ENCODE measurements around the gene EXOC3L1. TPM values are rescaled to one million over a fixed set of nuclear protein-coding genes. Genes with fewer than 3 reads are reported as not detected.
A peak's percentile ranks its signal among the peaks of the same experiment; 100 is the strongest.

Gene EXOC3L1
- total and polyA plus RNA-seq, 2 of the 13 experiments (the other 11 are each of a cell fraction or from before 2014, with no cell fraction given) = 0.12 TPM; not detected in 1

DNA sequence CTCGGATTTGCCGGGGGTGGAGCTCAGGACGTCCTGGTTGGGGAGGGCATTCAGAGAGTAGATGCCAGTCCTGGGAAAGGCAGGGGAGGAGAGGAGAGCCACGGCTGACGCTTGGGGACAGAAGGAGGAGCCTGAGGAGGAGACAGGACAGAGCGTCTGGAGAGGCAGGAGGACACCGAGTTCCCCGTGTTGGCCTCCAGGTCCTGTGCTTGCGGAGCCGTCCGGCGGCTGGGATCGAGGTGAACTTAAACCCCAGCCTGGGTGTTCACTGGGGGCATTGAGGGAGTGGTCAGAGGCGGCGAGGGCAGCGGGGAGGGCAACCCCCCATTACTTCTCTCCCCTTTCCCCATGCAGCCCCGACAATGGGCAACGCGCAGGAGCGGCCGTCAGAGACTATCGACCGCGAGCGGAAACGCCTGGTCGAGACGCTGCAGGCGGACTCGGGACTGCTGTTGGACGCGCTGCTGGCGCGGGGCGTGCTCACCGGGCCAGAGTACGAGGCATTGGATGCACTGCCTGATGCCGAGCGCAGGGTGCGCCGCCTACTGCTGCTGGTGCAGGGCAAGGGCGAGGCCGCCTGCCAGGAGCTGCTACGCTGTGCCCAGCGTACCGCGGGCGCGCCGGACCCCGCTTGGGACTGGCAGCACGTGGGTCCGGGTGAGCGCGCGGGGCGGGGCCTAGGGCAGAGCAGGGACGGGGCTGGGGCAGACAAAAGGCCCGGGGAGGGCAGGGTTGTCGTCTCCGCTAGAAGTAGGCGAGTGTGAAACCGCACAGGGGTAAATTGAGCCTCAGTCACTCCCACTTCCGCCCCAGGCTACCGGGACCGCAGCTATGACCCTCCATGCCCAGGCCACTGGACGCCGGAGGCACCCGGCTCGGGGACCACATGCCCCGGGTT, 15.9 kb downstream of the EXOC3L1 start (continued):
- TF ChIP-seq, protein P1, sequence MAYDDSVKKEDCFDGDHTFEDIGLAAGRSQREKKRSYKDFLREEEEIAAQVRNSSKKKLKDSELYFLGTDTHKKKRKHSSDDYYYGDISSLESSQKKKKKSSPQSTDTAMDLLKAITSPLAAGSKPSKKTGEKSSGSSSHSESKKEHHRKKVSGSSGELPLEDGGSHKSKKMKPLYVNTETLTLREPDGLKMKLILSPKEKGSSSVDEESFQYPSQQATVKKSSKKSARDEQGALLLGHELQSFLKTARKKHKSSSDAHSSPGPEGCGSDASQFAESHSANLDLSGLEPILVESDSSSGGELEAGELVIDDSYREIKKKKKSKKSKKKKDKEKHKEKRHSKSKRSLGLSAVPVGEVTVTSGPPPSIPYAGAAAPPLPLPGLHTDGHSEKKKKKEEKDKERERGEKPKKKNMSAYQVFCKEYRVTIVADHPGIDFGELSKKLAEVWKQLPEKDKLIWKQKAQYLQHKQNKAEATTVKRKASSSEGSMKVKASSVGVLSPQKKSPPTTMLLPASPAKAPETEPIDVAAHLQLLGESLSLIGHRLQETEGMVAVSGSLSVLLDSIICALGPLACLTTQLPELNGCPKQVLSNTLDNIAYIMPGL (CRISPR knock-in tag; IDR thresholded peaks at IDR 0.05; ENCODE audit: borderline replicate concordance in 1 of 2, low read depth in 1 of 2) = peak; percentile 94 to 96
- TF ChIP-seq KLF15 (CRISPR knock-in tag; IDR thresholded peaks at IDR 0.05; ENCODE audit: borderline replicate concordance) (no peak), ZMYM3 (CRISPR knock-in tag; IDR thresholded peaks at IDR 0.05) (peak; percentile 79), ZSCAN25 (CRISPR knock-in tag; IDR thresholded peaks at IDR 0.05) (peak; percentile 89), FOXA1 (IDR thresholded peaks at IDR 0.05) (no peak), FOXA1 (CRISPR knock-in tag; IDR thresholded peaks at IDR 0.05) (peak; percentile 29; the same call in 1 of the 2 replicates), FOXK2 (IDR thresholded peaks at IDR 0.05) (no peak), PHF8 (CRISPR knock-in tag; IDR thresholded peaks at IDR 0.05) (peak; percentile 70), CBX1 (IDR thresholded peaks at IDR 0.05; ENCODE audit: low read depth) (peak; percentile 80), ZBTB2 (CRISPR knock-in tag; IDR thresholded peaks at IDR 0.05; ENCODE audit: low read depth) (peak; percentile 88), ZNF441 (CRISPR knock-in tag; IDR thresholded peaks at IDR 0.05; ENCODE audit: borderline replicate concordance) (peak; percentile 87; the same call in 1 of the 2 replicates), ZNF562 (CRISPR knock-in tag; IDR thresholded peaks at IDR 0.05; ENCODE audit: borderline replicate concordance) (no peak), ZBTB49 (CRISPR knock-in tag; IDR thresholded peaks at IDR 0.05; ENCODE audit: borderline replicate concordance) (no peak), ZNF263 (CRISPR knock-in tag; IDR thresholded peaks at IDR 0.05) (peak; percentile 68), MLX (CRISPR knock-in tag; IDR thresholded peaks at IDR 0.05) (peak; percentile 68; the same call in 1 of the 2 replicates), ZNF788 (CRISPR knock-in tag; IDR thresholded peaks at IDR 0.05; ENCODE audit: borderline replicate concordance) (peak; percentile 99)
- TF ChIP-seq, protein P2, sequence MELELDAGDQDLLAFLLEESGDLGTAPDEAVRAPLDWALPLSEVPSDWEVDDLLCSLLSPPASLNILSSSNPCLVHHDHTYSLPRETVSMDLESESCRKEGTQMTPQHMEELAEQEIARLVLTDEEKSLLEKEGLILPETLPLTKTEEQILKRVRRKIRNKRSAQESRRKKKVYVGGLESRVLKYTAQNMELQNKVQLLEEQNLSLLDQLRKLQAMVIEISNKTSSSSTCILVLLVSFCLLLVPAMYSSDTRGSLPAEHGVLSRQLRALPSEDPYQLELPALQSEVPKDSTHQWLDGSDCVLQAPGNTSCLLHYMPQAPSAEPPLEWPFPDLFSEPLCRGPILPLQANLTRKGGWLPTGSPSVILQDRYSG (CRISPR knock-in tag; IDR thresholded peaks at IDR 0.05) = 0 out of 2 replicates have a peak, but pooled peaks have one; percentile 28
- TF ChIP-seq, protein P3, sequence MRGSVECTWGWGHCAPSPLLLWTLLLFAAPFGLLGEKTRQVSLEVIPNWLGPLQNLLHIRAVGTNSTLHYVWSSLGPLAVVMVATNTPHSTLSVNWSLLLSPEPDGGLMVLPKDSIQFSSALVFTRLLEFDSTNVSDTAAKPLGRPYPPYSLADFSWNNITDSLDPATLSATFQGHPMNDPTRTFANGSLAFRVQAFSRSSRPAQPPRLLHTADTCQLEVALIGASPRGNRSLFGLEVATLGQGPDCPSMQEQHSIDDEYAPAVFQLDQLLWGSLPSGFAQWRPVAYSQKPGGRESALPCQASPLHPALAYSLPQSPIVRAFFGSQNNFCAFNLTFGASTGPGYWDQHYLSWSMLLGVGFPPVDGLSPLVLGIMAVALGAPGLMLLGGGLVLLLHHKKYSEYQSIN (CRISPR knock-in tag; IDR thresholded peaks at IDR 0.05; ENCODE audit: borderline replicate concordance) = no peak
- TF ChIP-seq, protein P4, sequence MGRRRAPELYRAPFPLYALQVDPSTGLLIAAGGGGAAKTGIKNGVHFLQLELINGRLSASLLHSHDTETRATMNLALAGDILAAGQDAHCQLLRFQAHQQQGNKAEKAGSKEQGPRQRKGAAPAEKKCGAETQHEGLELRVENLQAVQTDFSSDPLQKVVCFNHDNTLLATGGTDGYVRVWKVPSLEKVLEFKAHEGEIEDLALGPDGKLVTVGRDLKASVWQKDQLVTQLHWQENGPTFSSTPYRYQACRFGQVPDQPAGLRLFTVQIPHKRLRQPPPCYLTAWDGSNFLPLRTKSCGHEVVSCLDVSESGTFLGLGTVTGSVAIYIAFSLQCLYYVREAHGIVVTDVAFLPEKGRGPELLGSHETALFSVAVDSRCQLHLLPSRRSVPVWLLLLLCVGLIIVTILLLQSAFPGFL (CRISPR knock-in tag; IDR thresholded peaks at IDR 0.05) = no peak

Measured in HepG2 (cell line).